Neural cell (in vitro differentiated cells): ENCODE measurements around the gene PLCB4.

Experiments
- CTCF ChIP-seq: fragments of 450-650 bp; IDR thresholded peaks from 2 replicates; pipeline ENCODE4 v1.5.1; 2014; ENCODE audit warnings: antibody characterized with exemption, mild to moderate bottlenecking, moderate library complexity; ENCODE audit not compliant: poor library complexity, severe bottlenecking
- EP300 ChIP-seq: fragments of 450-650 bp; conservative IDR thresholded peaks from 2 replicates; pipeline ENCODE4 v1.6.1; 2014; ENCODE audit warnings: antibody characterized with exemption, mild to moderate bottlenecking, moderate library complexity; ENCODE audit not compliant: poor library complexity, severe bottlenecking
- EZH2 ChIP-seq: fragments of 200-600, 300-800 bp; shearing (Covaris generic), sonication (generic); IDR thresholded peaks from 2 replicates; pipeline ENCODE4 v1.6.1; 2014; ENCODE audit warnings: antibody characterized with exemption, low read length, borderline replicate concordance, mild to moderate bottlenecking; ENCODE audit not compliant: insufficient read depth, poor library complexity, severe bottlenecking
- MXI1 ChIP-seq: fragments of 450-650 bp; conservative IDR thresholded peaks from 2 replicates; pipeline ENCODE4 v1.6.1; 2014; ENCODE audit warnings: antibody characterized with exemption, mild to moderate bottlenecking; ENCODE audit not compliant: poor library complexity, severe bottlenecking
- RAD21 ChIP-seq: fragments of 450-650 bp; conservative IDR thresholded peaks from 2 replicates; pipeline ENCODE4 v1.6.1; 2014; ENCODE audit warnings: antibody characterized with exemption, mild to moderate bottlenecking, moderate library complexity
- REST ChIP-seq: IDR thresholded peaks from 2 replicates; pipeline ENCODE4 v1.6.1; 2012; ENCODE audit warnings: borderline replicate concordance

GRCh38 chr20:9040863-9041524 is 27.9 kb upstream of the PLCB4 start:
- TF ChIP-seq EP300 = no peak
- TF ChIP-seq EZH2 = no peak
- TF ChIP-seq RAD21 = no peak
- no peak for TF ChIP-seq CTCF
- no peak for TF ChIP-seq REST
- no peak for TF ChIP-seq MXI1
